ENCODE measurements around the gene ZNF439.
"Not testable (repeated sequence)": the region's sequence is repeated elsewhere in the genome, so short reads cannot be mapped to it uniquely, and the experiment has no call there.

The ZNF439 gene

DNA sequence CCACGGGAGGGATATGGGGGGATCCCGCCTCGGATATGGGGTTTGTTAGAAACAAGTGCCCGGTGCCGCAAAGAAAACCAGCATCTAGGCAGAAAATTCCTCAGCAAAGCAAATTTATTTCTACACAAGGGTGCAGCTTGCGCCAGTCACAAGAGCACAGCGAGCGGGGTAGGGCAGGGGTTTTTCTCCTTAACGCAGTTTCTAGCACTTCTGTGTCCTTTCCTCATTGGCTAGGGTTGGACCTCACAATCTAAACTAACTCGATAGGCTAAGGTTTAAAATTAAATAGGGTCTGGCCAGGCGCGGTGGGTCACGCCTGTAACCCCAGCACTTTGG, 33.9 kb upstream of the ZNF439 start:
- peak; percentile 32 for DNase-seq
- Histone ChIP-seq H3K36me3 (replicated peaks) (peaks cover 3% of the 10 kb centered on the region), H3K27ac (peak overlapping the region; percentile 32), H3K27me3 (replicated peaks) (no peaks in the 10 kb centered on the region), H3K4me3 (ENCODE audit: low read depth, low read length) (peak overlapping the region; percentile 91)
- TF ChIP-seq, protein P1, sequence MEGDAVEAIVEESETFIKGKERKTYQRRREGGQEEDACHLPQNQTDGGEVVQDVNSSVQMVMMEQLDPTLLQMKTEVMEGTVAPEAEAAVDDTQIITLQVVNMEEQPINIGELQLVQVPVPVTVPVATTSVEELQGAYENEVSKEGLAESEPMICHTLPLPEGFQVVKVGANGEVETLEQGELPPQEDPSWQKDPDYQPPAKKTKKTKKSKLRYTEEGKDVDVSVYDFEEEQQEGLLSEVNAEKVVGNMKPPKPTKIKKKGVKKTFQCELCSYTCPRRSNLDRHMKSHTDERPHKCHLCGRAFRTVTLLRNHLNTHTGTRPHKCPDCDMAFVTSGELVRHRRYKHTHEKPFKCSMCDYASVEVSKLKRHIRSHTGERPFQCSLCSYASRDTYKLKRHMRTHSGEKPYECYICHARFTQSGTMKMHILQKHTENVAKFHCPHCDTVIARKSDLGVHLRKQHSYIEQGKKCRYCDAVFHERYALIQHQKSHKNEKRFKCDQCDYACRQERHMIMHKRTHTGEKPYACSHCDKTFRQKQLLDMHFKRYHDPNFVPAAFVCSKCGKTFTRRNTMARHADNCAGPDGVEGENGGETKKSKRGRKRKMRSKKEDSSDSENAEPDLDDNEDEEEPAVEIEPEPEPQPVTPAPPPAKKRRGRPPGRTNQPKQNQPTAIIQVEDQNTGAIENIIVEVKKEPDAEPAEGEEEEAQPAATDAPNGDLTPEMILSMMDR (IDR thresholded peaks at IDR 0.05; ENCODE audit: low read depth, low read length, missing control alignments), result no peak
- in situ Hi-C loops (cut with HindIII; ENCODE audit: low pct_ligation_motif_present, low sequenced_read_pairs), result no loop called here

DNA sequence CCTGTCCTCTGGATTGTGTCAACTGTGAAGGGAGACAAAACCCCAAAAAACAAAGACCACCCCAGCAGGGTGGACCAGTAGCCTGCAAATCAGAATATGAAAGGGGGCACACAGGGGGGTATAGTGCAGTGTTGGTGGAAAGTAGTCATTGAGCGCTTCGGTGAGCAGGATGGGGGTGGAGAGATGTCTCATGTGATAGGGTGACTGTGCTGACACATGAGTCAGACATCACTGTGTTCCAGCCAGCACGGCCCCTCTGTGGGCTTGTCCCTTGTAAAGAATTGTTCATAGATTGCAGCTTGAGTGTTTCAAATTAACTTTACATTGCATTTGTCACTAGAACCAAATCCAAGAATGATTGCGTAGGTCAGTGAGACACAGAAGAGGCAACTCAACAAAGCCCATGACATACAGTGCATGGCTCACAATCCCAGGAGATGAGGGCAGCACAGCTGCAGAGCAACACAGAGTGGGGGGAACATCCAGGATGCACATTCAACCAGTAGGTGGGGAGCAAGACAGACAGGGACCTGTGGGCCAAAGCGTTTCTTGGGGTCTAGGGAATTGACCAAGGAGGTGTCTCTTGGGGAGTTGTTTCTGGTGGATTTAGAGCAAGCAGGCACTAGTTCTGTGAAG, 26.9 kb upstream of the ZNF439 start:
- in situ Hi-C loops (cut with HindIII; ENCODE audit: low pct_ligation_motif_present, low sequenced_read_pairs), result no loop called here
- H3K36me3 ChIP-seq (replicated peaks), result peaks cover 12% of the 10 kb centered on the region
- DNase-seq, result peak; percentile 25
- H3K27ac ChIP-seq, result no peak overlapping the region
- no peak overlapping the region for H3K4me3 ChIP-seq (ENCODE audit: low read depth, low read length)
- TF ChIP-seq, protein P1 (IDR thresholded peaks at IDR 0.05; ENCODE audit: low read depth, low read length, missing control alignments), result no peak
- no peaks in the 10 kb centered on the region for H3K27me3 ChIP-seq (replicated peaks)

GRCh38 chr19:11828957-11829876, 19.3 kb upstream of the ZNF439 start:
- peaks cover 36% of the 10 kb centered on the region for H3K36me3 ChIP-seq (replicated peaks)
- not testable (repeated sequence) for DNase-seq

GRCh38 chr19:11832253-11832912, 16.1 kb upstream of the ZNF439 start:
- no peak overlapping the region for H3K27ac ChIP-seq
- no peak overlapping the region for H3K4me3 ChIP-seq (ENCODE audit: low read depth, low read length)
- peaks cover 42% of the 10 kb centered on the region for H3K36me3 ChIP-seq (replicated peaks)
- in situ Hi-C loops (cut with HindIII; ENCODE audit: low pct_ligation_motif_present, low sequenced_read_pairs), result no loop called here
- no peaks in the 10 kb centered on the region for H3K27me3 ChIP-seq (replicated peaks)
- TF ChIP-seq, protein P1 (IDR thresholded peaks at IDR 0.05; ENCODE audit: low read depth, low read length, missing control alignments), result no peak
- DNase-seq, result no peak

More at GRCh38 chr19:11828957-11829876, 19.3 kb upstream of the ZNF439 start:
- in situ Hi-C loops (cut with HindIII; ENCODE audit: low pct_ligation_motif_present, low sequenced_read_pairs); H3K27ac ChIP-seq; H3K27me3 ChIP-seq (replicated peaks); H3K4me3 ChIP-seq (ENCODE audit: low read depth, low read length): not testable (repeated sequence)

- in situ Hi-C loops (cut with HindIII; ENCODE audit: low pct_ligation_motif_present, low sequenced_read_pairs), result no loop called here
- no peak overlapping the region for H3K27ac ChIP-seq
- H3K36me3 ChIP-seq (replicated peaks), result peaks cover 42% of the 10 kb centered on the region
- H3K27me3 ChIP-seq (replicated peaks), result no peaks in the 10 kb centered on the region
- no peak for DNase-seq
- H3K4me3 ChIP-seq (ENCODE audit: low read depth, low read length), result no peak overlapping the region
- TF ChIP-seq, protein P1 (IDR thresholded peaks at IDR 0.05; ENCODE audit: low read depth, low read length, missing control alignments), result no peak
Observed at GRCh38 chr19:11833541-11833940, 15.0 kb upstream of the ZNF439 start.

DNA sequence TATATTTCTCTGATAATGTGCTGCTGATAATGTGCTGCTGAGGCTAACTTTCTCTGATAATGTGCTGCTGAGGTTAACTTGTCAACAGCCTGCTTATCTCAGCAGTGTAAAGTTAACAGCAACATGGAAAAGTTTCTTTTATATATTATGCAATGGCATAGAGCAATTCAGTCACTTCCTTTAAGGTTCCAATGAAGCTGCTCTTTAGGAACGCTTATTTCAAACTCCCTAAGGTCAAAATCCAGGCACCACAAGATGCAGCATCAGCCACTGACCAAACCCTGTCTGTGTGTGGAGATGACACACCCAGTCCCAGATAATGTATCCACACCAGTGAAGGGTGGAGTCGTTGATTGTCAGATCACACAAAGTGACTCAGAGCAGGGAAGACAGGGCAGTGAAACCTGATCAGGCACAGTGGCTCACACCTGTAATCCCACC, 12.9 kb upstream of the ZNF439 start:
- in situ Hi-C loops (cut with HindIII; ENCODE audit: low pct_ligation_motif_present, low sequenced_read_pairs); DNase-seq; H3K27ac ChIP-seq; H3K27me3 ChIP-seq (replicated peaks); H3K4me3 ChIP-seq (ENCODE audit: low read depth, low read length): not testable (repeated sequence)
- peaks cover 36% of the 10 kb centered on the region for H3K36me3 ChIP-seq (replicated peaks)

All from brain microvascular endothelial cell (primary cell).